HEK293 (cell line): ENCODE results near the gene JPH2.

Source experiments
- TF ChIP-seq, protein P1 (sequence below): fragments of 450-650 bp; formaldehyde crosslinking; IDR thresholded peaks from 2 replicates; pipeline ENCODE4 v1.5.1; 2016; ENCODE audit warnings: missing biosample characterization, missing genetic modification characterization
- TF ChIP-seq, protein P2 (sequence below): fragments of 450-650 bp; formaldehyde crosslinking; IDR thresholded peaks from 2 replicates; pipeline ENCODE4 v1.5.1; 2016; ENCODE audit warnings: missing biosample characterization, missing genetic modification characterization
- TF ChIP-seq, protein P3 (sequence below): fragments of 450-650 bp; formaldehyde crosslinking; IDR thresholded peaks from 2 replicates; pipeline ENCODE4 v1.5.1; 2016; ENCODE audit warnings: missing biosample characterization, missing genetic modification characterization

DNA sequence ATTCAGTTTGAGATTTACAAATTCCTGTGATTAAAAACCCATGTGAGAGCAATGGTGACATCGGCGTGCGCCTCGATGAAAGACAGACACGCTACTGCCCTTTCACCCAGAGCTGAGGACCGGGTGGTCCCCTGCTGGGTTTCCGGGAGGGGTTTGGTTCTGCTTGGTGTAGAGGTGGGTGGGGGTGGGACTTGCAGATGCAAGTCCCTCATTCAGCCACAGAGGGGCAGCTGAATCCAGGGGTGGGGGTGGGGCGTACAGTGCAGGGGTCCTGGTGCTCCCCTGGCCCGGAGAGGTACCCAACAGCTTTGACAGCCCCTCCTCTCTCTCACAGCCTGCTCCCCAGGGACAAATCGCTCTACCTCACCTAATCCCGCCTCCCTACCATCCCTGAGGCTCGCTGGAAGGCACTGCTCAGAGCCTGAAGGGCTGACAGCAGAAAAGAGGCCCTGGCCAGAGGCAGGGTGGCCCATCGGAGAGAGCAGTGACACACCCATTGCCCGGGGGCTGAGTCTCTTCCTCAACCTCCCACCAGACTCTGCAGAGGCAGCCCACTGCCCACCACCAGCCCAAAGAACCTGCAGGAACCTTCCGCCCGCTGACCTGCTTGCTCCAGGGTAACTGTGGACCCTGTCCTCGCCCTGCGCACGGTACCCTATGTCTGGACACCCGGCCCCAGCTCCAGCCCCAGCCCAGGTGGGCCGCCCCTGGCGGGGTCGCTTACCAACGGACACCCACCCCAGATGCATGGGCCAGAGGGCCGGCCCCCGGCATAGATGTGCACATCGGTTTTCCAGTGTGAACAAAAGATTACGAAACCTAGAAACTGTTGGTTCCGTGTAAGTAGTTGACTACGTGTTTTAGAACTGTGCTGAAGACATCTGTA lies 118.4 kb downstream of the JPH2 start:
- TF ChIP-seq, protein P1, sequence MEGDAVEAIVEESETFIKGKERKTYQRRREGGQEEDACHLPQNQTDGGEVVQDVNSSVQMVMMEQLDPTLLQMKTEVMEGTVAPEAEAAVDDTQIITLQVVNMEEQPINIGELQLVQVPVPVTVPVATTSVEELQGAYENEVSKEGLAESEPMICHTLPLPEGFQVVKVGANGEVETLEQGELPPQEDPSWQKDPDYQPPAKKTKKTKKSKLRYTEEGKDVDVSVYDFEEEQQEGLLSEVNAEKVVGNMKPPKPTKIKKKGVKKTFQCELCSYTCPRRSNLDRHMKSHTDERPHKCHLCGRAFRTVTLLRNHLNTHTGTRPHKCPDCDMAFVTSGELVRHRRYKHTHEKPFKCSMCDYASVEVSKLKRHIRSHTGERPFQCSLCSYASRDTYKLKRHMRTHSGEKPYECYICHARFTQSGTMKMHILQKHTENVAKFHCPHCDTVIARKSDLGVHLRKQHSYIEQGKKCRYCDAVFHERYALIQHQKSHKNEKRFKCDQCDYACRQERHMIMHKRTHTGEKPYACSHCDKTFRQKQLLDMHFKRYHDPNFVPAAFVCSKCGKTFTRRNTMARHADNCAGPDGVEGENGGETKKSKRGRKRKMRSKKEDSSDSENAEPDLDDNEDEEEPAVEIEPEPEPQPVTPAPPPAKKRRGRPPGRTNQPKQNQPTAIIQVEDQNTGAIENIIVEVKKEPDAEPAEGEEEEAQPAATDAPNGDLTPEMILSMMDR (tag by site-specific recombination): no peak
- TF ChIP-seq, protein P2, sequence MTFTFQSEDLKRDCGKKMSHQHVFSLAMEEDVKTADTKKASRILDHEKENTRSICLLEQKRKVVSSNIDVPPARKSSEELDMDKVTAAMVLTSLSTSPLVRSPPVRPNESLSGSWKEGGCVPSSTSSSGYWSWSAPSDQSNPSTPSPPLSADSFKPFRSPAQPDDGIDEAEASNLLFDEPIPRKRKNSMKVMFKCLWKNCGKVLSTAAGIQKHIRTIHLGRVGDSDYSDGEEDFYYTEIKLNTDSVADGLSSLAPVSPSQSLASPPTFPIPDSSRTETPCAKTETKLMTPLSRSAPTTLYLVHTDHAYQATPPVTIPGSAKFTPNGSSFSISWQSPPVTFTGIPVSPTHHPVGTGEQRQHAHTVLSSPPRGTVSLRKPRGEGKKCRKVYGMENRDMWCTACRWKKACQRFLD (tag by site-specific recombination): no peak
- TF ChIP-seq, protein P3, sequence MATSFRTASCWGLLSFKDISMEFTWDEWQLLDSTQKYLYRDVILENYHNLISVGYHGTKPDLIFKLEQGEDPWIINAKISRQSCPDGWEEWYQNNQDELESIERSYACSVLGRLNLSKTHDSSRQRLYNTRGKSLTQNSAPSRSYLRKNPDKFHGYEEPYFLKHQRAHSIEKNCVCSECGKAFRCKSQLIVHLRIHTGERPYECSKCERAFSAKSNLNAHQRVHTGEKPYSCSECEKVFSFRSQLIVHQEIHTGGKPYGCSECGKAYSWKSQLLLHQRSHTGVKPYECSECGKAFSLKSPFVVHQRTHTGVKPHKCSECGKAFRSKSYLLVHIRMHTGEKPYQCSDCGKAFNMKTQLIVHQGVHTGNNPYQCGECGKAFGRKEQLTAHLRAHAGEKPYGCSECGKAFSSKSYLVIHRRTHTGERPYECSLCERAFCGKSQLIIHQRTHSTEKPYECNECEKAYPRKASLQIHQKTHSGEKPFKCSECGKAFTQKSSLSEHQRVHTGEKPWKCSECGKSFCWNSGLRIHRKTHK (tag by site-specific recombination): no peak
